Left renal pelvis (tissue), 4 donors: Measurements from ENCODE around the gene SOAT2. TPM values are rescaled to one million over a fixed set of nuclear protein-coding genes. Genes with fewer than 3 reads are reported as not detected.
"Not testable (repeated sequence)": the region's sequence is repeated elsewhere in the genome, so short reads cannot be mapped to it uniquely, and the experiment has no call there.

ENCODE experiments used
- DNase-seq, 4 donors: peaks; one replicate each; pipeline ENCODE4 v3.0.0-alpha.2; 2013; ENCODE audit warnings: low read depth in 4 of 4, low spot score in 3 of 4
- polyA plus RNA-seq, 4 donors: library from polyadenylated mRNA; unstranded; fragments of 120-200 nt; gene quantifications; one replicate each; pipeline ENCODE4 v1.2.1, GENCODE V29; 2013; ENCODE audit not compliant: insufficient read length in 4 of 4

Gene SOAT2
- polyA plus RNA-seq, 4 donors = 0.72 to 1.3 (median 1.1) TPM

- peak; percentile 89 to 95 (median 94) for DNase-seq
Measured at GRCh38 chr12:53079226-53080117, 23.8 kb upstream of the SOAT2 start, which contains the start of gene SPRYD3. SPRYD3 (minus strand) TSS chr12:53079390; CDS start chr12:53079333, 57 bp downstream.

- DNase-seq = no peak
Measured at GRCh38 chr12:53082637-53083175, 20.6 kb upstream of the SOAT2 start.

- no peak for DNase-seq
Measured at GRCh38 chr12:53086361-53086760, 16.9 kb upstream of the SOAT2 start.

GRCh38 chr12:53090105-53090504 lies 13.2 kb upstream of the SOAT2 start:
- DNase-seq = no peak

- DNase-seq = no peak
Measured at GRCh38 chr12:53090554-53090953, 12.7 kb upstream of the SOAT2 start.

- DNase-seq = no peak
Measured at GRCh38 chr12:53091756-53092155, 11.5 kb upstream of the SOAT2 start.

- no peak for DNase-seq
Measured at GRCh38 chr12:53093777-53094393, 9.4 kb upstream of the SOAT2 start.

- no peak for DNase-seq
Measured at GRCh38 chr12:53094394-53094787, 8.9 kb upstream of the SOAT2 start.

GRCh38 chr12:53094796-53095595 lies 8.3 kb upstream of the SOAT2 start:
- DNase-seq = not testable (repeated sequence)

GRCh38 chr12:53095596-53095895 lies 7.7 kb upstream of the SOAT2 start:
- not testable (repeated sequence) for DNase-seq

- no peak for DNase-seq
Measured at GRCh38 chr12:53096089-53096741, 7.1 kb upstream of the SOAT2 start.

GRCh38 chr12:53096759-53097158 lies 6.5 kb upstream of the SOAT2 start:
- no peak for DNase-seq

GRCh38 chr12:53097207-53097563 lies 6.1 kb upstream of the SOAT2 start:
- no peak for DNase-seq

GRCh38 chr12:53097564-53098353 lies 5.5 kb upstream of the SOAT2 start, which contains the start of gene IGFBP6:
IGFBP6 (plus strand) TSS chr12:53097667; CDS start chr12:53097718, 51 bp downstream.
- DNase-seq = no peak

GRCh38 chr12:53098354-53098981 lies 4.8 kb upstream of the SOAT2 start:
- DNase-seq = no peak

- peak in 3 of 4 donors; percentile 67 to 73 (median 73) for DNase-seq
Measured at GRCh38 chr12:53099071-53099882, 4.0 kb upstream of the SOAT2 start.

GRCh38 chr12:53100466-53101151 lies 2.7 kb upstream of the SOAT2 start:
- no peak for DNase-seq

- DNase-seq = no peak
Measured at GRCh38 chr12:53101266-53101665, 2.0 kb upstream of the SOAT2 start.
